Panc1 (cell line): Measurements from ENCODE around the gene TRDN.

Experiments used
- SIN3A ChIP-seq: IDR thresholded peaks from 2 replicates; pipeline ENCODE4 v1.6.1; 2012; ENCODE audit warnings: low read depth, mild to moderate bottlenecking, low read length, moderate library complexity, borderline replicate concordance; ENCODE audit not compliant: insufficient read depth
- TCF7L2 ChIP-seq: IDR thresholded peaks from 2 replicates; pipeline ENCODE4 v1.6.1; 2011; ENCODE audit warnings: mild to moderate bottlenecking, low read depth, low read length, inconsistent platforms
- TF ChIP-seq, protein P1 (sequence below): fragments of 450-650 bp; IDR thresholded peaks from 2 replicates; pipeline ENCODE4 v1.5.1; 2017; ENCODE audit warnings: mild to moderate bottlenecking

DNA sequence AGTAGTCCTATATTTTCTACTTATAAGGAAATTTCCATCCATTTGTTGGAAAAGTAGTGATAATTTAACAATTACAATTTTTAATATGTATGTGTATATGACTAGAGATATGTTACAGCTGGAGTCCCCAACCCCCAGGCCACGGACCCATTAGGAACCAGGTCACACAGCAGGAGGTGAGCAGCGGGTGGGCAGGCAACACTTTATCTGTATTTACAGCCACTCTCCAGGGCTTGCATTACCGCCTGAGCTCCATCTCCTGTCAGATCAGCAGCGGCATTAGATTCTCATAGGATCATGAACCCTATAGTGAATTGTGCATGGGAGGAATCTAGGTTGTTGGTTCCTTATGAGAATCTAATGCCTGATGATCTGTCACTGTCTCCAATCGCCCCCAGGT lies 46.8 kb downstream of the TRDN start:
- TF ChIP-seq, protein P1, sequence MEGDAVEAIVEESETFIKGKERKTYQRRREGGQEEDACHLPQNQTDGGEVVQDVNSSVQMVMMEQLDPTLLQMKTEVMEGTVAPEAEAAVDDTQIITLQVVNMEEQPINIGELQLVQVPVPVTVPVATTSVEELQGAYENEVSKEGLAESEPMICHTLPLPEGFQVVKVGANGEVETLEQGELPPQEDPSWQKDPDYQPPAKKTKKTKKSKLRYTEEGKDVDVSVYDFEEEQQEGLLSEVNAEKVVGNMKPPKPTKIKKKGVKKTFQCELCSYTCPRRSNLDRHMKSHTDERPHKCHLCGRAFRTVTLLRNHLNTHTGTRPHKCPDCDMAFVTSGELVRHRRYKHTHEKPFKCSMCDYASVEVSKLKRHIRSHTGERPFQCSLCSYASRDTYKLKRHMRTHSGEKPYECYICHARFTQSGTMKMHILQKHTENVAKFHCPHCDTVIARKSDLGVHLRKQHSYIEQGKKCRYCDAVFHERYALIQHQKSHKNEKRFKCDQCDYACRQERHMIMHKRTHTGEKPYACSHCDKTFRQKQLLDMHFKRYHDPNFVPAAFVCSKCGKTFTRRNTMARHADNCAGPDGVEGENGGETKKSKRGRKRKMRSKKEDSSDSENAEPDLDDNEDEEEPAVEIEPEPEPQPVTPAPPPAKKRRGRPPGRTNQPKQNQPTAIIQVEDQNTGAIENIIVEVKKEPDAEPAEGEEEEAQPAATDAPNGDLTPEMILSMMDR = no peak
- TF ChIP-seq TCF7L2 = no peak
- no peak for TF ChIP-seq SIN3A
